Measurements from ENCODE around the gene NPC1. TPM values are rescaled to one million over a fixed set of nuclear protein-coding genes. Genes with fewer than 3 reads are reported as not detected.

Gene NPC1
- total RNA-seq, 1 experiment from 2014 or later, result 38.3 TPM

- Mint-ChIP-seq H3K27ac (no peak overlapping the region), H3K4me3 (no peak overlapping the region), H3K4me1 (peaks cover 13% of the 10 kb centered on the region), H3K36me3 (no peaks in the 10 kb centered on the region), H3K9me3 (no peaks in the 10 kb centered on the region), H3K27me3 (ENCODE audit: low read depth) (no peaks in the 10 kb centered on the region)
- CTCF ChIA-PET, result interaction anchor here (3.4 kb wide), 1 partner anchor 67 kb away, joined by 15 read pairs; no protein-coding TSS in a partner anchor
- TF ChIP-seq ZNF423 (CRISPR knock-in tag; IDR thresholded peaks at IDR 0.05), result no peak
- TF ChIP-seq SMAD4 (CRISPR knock-in tag; IDR thresholded peaks at IDR 0.05), result no peak
- TF ChIP-seq FOXP4 (CRISPR knock-in tag; IDR thresholded peaks at IDR 0.05), result no peak
- TF ChIP-seq ESRRA (CRISPR knock-in tag; IDR thresholded peaks at IDR 0.05; ENCODE audit: borderline replicate concordance), result no peak
- no peak for TF ChIP-seq CDX4 (CRISPR knock-in tag; IDR thresholded peaks at IDR 0.05; ENCODE audit: borderline replicate concordance)
- TF ChIP-seq ZNF317 (CRISPR knock-in tag; IDR thresholded peaks at IDR 0.05; ENCODE audit: borderline replicate concordance, low read depth), result no peak
- no peak for TF ChIP-seq ATF6 (CRISPR knock-in tag; IDR thresholded peaks at IDR 0.05)
- no peak for TF ChIP-seq HMGXB4 (CRISPR knock-in tag; IDR thresholded peaks at IDR 0.05)
- TF ChIP-seq ZNF121 (CRISPR knock-in tag; IDR thresholded peaks at IDR 0.05), result no peak
- ATAC-seq, result no peak
- DNase-seq (ENCODE audit: low spot score), result no peak
- POLR2A ChIA-PET, result no interaction called here
These were observed 49.7 kb upstream of the NPC1 start for GRCh38 chr18:23636071-23636399.

- no peaks in the 10 kb centered on the region for H3K36me3 Mint-ChIP-seq
- no peak overlapping the region for H3K27ac Mint-ChIP-seq
- no peaks in the 10 kb centered on the region for H3K27me3 Mint-ChIP-seq (ENCODE audit: low read depth)
- peaks cover 13% of the 10 kb centered on the region for H3K4me1 Mint-ChIP-seq
- ATAC-seq, result peak; percentile 75
- H3K4me3 Mint-ChIP-seq, result no peak overlapping the region
- peak; percentile 27 for DNase-seq (ENCODE audit: low spot score)
- TF ChIP-seq HMGA2 (CRISPR knock-in tag; IDR thresholded peaks at IDR 0.05) (no peak), GABPB1 (CRISPR knock-in tag; IDR thresholded peaks at IDR 0.05) (no peak), ZNF317 (CRISPR knock-in tag; IDR thresholded peaks at IDR 0.05; ENCODE audit: borderline replicate concordance, low read depth) (no peak), GTF2I (CRISPR knock-in tag; conservative IDR thresholded peaks at IDR 0.05) (no peak)
- POLR2A ChIA-PET, result interaction anchor here (0.7 to 1.0 kb wide), 3 partner anchors 17 to 160 kb away, joined by 3 to 5 read pairs (median 5); no protein-coding TSS in a partner anchor
- CTCF ChIA-PET, result interaction anchor here (3.4 kb wide), 1 partner anchor 68 kb away, joined by 15 read pairs; no protein-coding TSS in a partner anchor
- no peaks in the 10 kb centered on the region for H3K9me3 Mint-ChIP-seq
These were observed 49.2 kb upstream of the NPC1 start for GRCh38 chr18:23635283-23636070.

GRCh38 chr18:23634692-23635091, 48.4 kb upstream of the NPC1 start:
- Mint-ChIP-seq H3K27ac (no peak overlapping the region), H3K4me3 (no peak overlapping the region), H3K27me3 (ENCODE audit: low read depth) (no peaks in the 10 kb centered on the region), H3K36me3 (no peaks in the 10 kb centered on the region), H3K4me1 (peaks cover 13% of the 10 kb centered on the region), H3K9me3 (no peaks in the 10 kb centered on the region)
- DNase-seq (ENCODE audit: low spot score), result no peak
- POLR2A ChIA-PET, result interaction anchor here (1.0 kb wide), 1 partner anchor 18 kb away, joined by 3 read pairs; no protein-coding TSS in a partner anchor
- CTCF ChIA-PET, result interaction anchor here (3.4 kb wide), 1 partner anchor 68 kb away, joined by 15 read pairs; no protein-coding TSS in a partner anchor
- ATAC-seq, result no peak
- TF ChIP-seq ZMAT4 (CRISPR knock-in tag; IDR thresholded peaks at IDR 0.05), result no peak
- TF ChIP-seq KAT7 (CRISPR knock-in tag; IDR thresholded peaks at IDR 0.05; ENCODE audit: borderline replicate concordance), result no peak
- no peak for TF ChIP-seq NR2C2 (CRISPR knock-in tag; IDR thresholded peaks at IDR 0.05)
- no peak for TF ChIP-seq PRDM15 (CRISPR knock-in tag; IDR thresholded peaks at IDR 0.05)
- no peak for TF ChIP-seq ZSCAN18 (CRISPR knock-in tag; IDR thresholded peaks at IDR 0.05)
- TF ChIP-seq GRHL2 (CRISPR knock-in tag; IDR thresholded peaks at IDR 0.05; ENCODE audit: insufficient replicate concordance, severe bottlenecking), result no peak
